Natural killer cell (primary cell): Measurements from ENCODE around the gene LRG1. TPM values are rescaled to one million over a fixed set of nuclear protein-coding genes. Genes with fewer than 3 reads are reported as not detected.

Experiments used
- ATAC-seq, 3 donors: fragments of 150-1000 bp in 2 of 3; fragments of 200-7000 bp in 1 of 3; cut with Tn5 transposase; 1 replicate in 1 of 3; 2 replicates in 2 of 3; pipeline ENCODE4 v1.10.0; 2021; ENCODE audit warnings: mild to moderate bottlenecking in 2 of 3, moderate library complexity in 2 of 3
- DNase-seq, 2 donors: peaks; one replicate each; pipeline versions ENCODE4 v3.0.0 to v3.0.0-alpha.2; 2013 to 2021; ENCODE audit warnings: mixed read lengths in 1 of 2
- H3K27ac ChIP-seq: one replicate; pipeline ENCODE4 v1.5.1; 2013; ENCODE audit warnings: mild to moderate bottlenecking, low read length
- H3K27me3 ChIP-seq: one replicate; pipeline ENCODE4 v1.6.1; 2013; ENCODE audit warnings: low read length; ENCODE audit not compliant: control insufficient read depth, insufficient read depth
- H3K36me3 ChIP-seq: one replicate; pipeline ENCODE4 v1.6.1; 2013; ENCODE audit warnings: low read length; ENCODE audit not compliant: control insufficient read depth, insufficient read depth
- H3K4me1 ChIP-seq: one replicate; pipeline ENCODE4 v1.6.1; 2013; ENCODE audit warnings: low read length; ENCODE audit not compliant: control insufficient read depth, insufficient read depth
- H3K4me3 ChIP-seq: one replicate; pipeline ENCODE4 v1.5.1; 2013; ENCODE audit warnings: low read length
- H3K9me3 ChIP-seq: one replicate; pipeline ENCODE4 v1.6.1; 2013; ENCODE audit warnings: low read length; ENCODE audit not compliant: control insufficient read depth, insufficient read depth
- H3K27ac Mint-ChIP-seq, 2 donors: one replicate each; pipeline ENCODE4 v1.8.0; 2022; ENCODE audit warnings: mild to moderate bottlenecking in 2 of 2, mixed read lengths in 2 of 2, moderate library complexity in 1 of 2
- H3K27me3 Mint-ChIP-seq, 2 donors: one replicate each; pipeline ENCODE4 v1.8.0; 2022; ENCODE audit warnings: low read depth in 2 of 2, mixed read lengths in 2 of 2
- H3K36me3 Mint-ChIP-seq: one replicate; pipeline ENCODE4 v1.8.0; 2022; ENCODE audit warnings: mixed read lengths
- H3K4me1 Mint-ChIP-seq, 2 donors: one replicate each; pipeline ENCODE4 v1.8.0; 2022; ENCODE audit warnings: mixed read lengths in 2 of 2
- H3K4me3 Mint-ChIP-seq: one replicate; pipeline ENCODE4 v1.8.0; 2022; ENCODE audit warnings: mild to moderate bottlenecking, moderate library complexity, mixed read lengths
- H3K9me3 Mint-ChIP-seq, 2 donors: one replicate each; pipeline ENCODE4 v1.8.0; 2022; ENCODE audit warnings: mixed read lengths in 2 of 2
- CTCF ChIP-seq: fragments of 200-600 bp; IDR thresholded peaks from one replicate; pipeline ENCODE4 v1.8.0; 2022; ENCODE audit warnings: antibody characterized with exemption
- WGBS: methylation state at CpG from one replicate; pipeline ENCODE4 v1.1.7; 2013; ENCODE audit warnings: missing lambda C conversion rate; ENCODE audit not compliant: insufficient coverage; 5-methylcytosine and 5-hydroxymethylcytosine counted together
- intact Hi-C: fragments of 100-400 bp; cut with micrococcal nuclease; formaldehyde crosslinking; loops from one replicate; pipeline ENCODE4 v1.14.2; 2022
- total RNA-seq, 4 donors: library from RNA; stranded (reverse); fragments of 120-200 nt in 1 of 4; gene quantifications; one replicate each; pipeline versions ENCODE4 v1.2.3 to v1.2.4, GENCODE V29; 2013 to 2022

The LRG1 gene
- total RNA-seq, 3 donors from 2014 or later (not counting 1 experiment from before 2014, with no cell fraction given) = 1.8 TPM; not detected in 2

GRCh38 chr19:4579389-4579788, 39.6 kb upstream of the LRG1 start:
- intact Hi-C loops = loop anchor here (10.0 kb wide), 1 partner anchor 225 kb away; no protein-coding TSS in a partner anchor
- Histone ChIP-seq H3K27me3 (peaks cover 33% of the 10 kb centered on the region), H3K27ac (no peak overlapping the region), H3K9me3 (no peaks in the 10 kb centered on the region), H3K4me3 (no peak overlapping the region), H3K36me3 (no peaks in the 10 kb centered on the region), H3K4me1 (peaks cover 13% of the 10 kb centered on the region)
- DNase-seq (no peak), ATAC-seq (no peak)
- H3K4me3 Mint-ChIP-seq = no peak overlapping the region
- H3K27ac Mint-ChIP-seq = no peak overlapping the region
- 83% methylated on average over 8 of the region's 8 CpGs for WGBS
- no peaks in the 10 kb centered on the region for H3K9me3 Mint-ChIP-seq
- no peaks in the 10 kb centered on the region for H3K36me3 Mint-ChIP-seq
- H3K4me1 Mint-ChIP-seq = peaks cover 10 to 13% of the 10 kb centered on the region in 2 donors
- no peak for TF ChIP-seq CTCF
- peaks cover 33 to 45% of the 10 kb centered on the region in 2 donors for H3K27me3 Mint-ChIP-seq

- Mint-ChIP-seq H3K27ac (no peak overlapping the region), H3K4me1 (peaks cover 10 to 13% of the 10 kb centered on the region in 2 donors), H3K4me3 (no peak overlapping the region), H3K27me3 (peaks cover 33 to 45% of the 10 kb centered on the region in 2 donors), H3K36me3 (no peaks in the 10 kb centered on the region), H3K9me3 (no peaks in the 10 kb centered on the region)
- H3K27ac ChIP-seq = no peak overlapping the region
- H3K4me3 ChIP-seq = no peak overlapping the region
- no peaks in the 10 kb centered on the region for H3K36me3 ChIP-seq
- TF ChIP-seq CTCF = no peak
- peaks cover 27% of the 10 kb centered on the region for H3K27me3 ChIP-seq
- peaks cover 7% of the 10 kb centered on the region for H3K4me1 ChIP-seq
- ATAC-seq (no peak), DNase-seq (no peak)
- 80% methylated on average over 11 of the region's 11 CpGs for WGBS
- H3K9me3 ChIP-seq = no peaks in the 10 kb centered on the region
- intact Hi-C loops = loop anchor here (10.0 kb wide), 1 partner anchor 226 kb away; no protein-coding TSS in a partner anchor
Observed at GRCh38 chr19:4578552-4579248, 38.9 kb upstream of the LRG1 start.

DNA sequence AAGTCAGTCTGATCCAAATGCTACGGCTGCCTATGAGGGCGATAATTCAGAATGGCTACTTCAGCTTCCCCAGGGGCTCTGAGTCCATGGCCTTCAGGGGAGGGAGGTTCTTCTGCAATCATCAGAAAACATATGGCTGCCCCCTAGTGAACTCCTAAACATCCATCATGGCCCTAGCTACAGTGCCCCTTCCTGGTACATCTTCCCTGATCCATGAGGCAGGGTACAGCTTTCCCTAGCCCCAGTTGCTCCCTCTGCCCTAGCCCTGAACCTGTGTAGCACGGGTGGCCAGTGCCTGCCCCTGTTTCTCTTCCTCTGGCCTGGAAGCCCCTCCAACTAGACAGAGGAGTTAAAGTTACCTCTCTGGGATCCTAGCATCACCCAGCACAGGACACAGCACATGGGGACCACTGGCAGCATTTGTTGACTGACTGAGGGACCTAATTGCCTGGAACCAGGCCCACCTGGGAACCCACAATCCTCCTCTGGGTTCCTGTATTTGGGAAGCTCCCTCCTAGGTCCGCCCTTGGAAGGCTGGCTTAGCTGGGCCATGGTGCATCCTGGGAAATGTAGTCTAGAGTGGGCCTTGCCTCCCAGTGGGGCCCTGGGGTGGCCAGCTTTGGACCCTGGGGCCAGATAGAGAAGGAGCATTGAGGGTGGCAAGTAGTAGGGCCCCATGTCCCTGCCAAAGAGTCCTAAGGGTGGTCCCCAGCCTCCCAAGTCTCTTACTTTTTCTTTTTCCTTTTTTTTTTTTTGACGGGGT, 37.4 kb upstream of the LRG1 start:
- DNase-seq (no peak), ATAC-seq (no peak)
- Histone ChIP-seq H3K27me3 (peaks cover 19% of the 10 kb centered on the region), H3K9me3 (no peaks in the 10 kb centered on the region), H3K27ac (no peak overlapping the region), H3K4me3 (no peak overlapping the region), H3K4me1 (peaks cover 7% of the 10 kb centered on the region), H3K36me3 (no peaks in the 10 kb centered on the region)
- H3K4me3 Mint-ChIP-seq = no peak overlapping the region
- H3K27ac Mint-ChIP-seq = no peak overlapping the region
- WGBS = 82% methylated on average over 5 of the region's 5 CpGs
- H3K27me3 Mint-ChIP-seq = peaks cover 27 to 37% of the 10 kb centered on the region in 2 donors
- intact Hi-C loops = loop anchor here (10.0 kb wide), 1 partner anchor 228 kb away; no protein-coding TSS in a partner anchor
- H3K36me3 Mint-ChIP-seq = no peaks in the 10 kb centered on the region
- no peak for TF ChIP-seq CTCF
- H3K9me3 Mint-ChIP-seq = no peaks in the 10 kb centered on the region
- H3K4me1 Mint-ChIP-seq = peaks cover 5 to 8% of the 10 kb centered on the region in 2 donors
